Ovary (tissue), 9 donors: ENCODE results near the gene CERS6. TPM values are rescaled to one million over a fixed set of nuclear protein-coding genes. Genes with fewer than 3 reads are reported as not detected.
"Not testable (repeated sequence)": the region's sequence is repeated elsewhere in the genome, so short reads cannot be mapped to it uniquely, and the experiment has no call there.

Experiments
- DNase-seq, 5 donors: peaks; one replicate each; pipeline ENCODE4 v3.0.0-alpha.2; 2019 to 2020
- H3K27ac ChIP-seq, 2 donors: fragments of 200-600 bp; one replicate each; pipeline versions ENCODE4 v1.5.1 to v1.8.0; 2019 to 2022
- H3K27me3 ChIP-seq: fragments of 200-600 bp; one replicate; pipeline ENCODE4 v1.8.0; 2022
- H3K36me3 ChIP-seq: fragments of 200-600 bp; sonication (generic); one replicate; pipeline ENCODE4 v1.5.1; 2019
- H3K4me1 ChIP-seq: one replicate; pipeline ENCODE4 v1.8.1; 2013; ENCODE audit warnings: mild to moderate bottlenecking, moderate library complexity; ENCODE audit not compliant: insufficient read depth
- H3K4me3 ChIP-seq: fragments of 200-600 bp; sonication (generic); one replicate; pipeline ENCODE4 v1.5.1; 2017
- H3K9me3 ChIP-seq, 2 donors: fragments of 200-600 bp in 1 of 2; sonication (generic) in 1 of 2; one replicate each; pipeline versions ENCODE4 v1.5.1 to v1.8.1; 2013 to 2019; ENCODE audit warnings: mild to moderate bottlenecking in 1 of 2, moderate library complexity in 1 of 2
- CTCF ChIP-seq, 3 donors: fragments of 450-650 bp in 2 of 3; fragments of 200-600 bp in 1 of 3; IDR thresholded peaks; one replicate each; pipeline versions ENCODE4 v1.5.1 to v1.8.0; 2016 to 2022; ENCODE audit warnings: antibody characterized with exemption in 3 of 3, mild to moderate bottlenecking in 1 of 3
- EP300 ChIP-seq: sonication (generic); formaldehyde crosslinking; IDR thresholded peaks from one replicate; pipeline ENCODE4 v1.6.1; 2017; ENCODE audit warnings: antibody characterized with exemption
- POLR2A ChIP-seq: fragments of 450-650 bp; IDR thresholded peaks from one replicate; pipeline ENCODE4 v1.6.1; 2017; ENCODE audit warnings: antibody characterized with exemption, mild to moderate bottlenecking, moderate library complexity
- WGBS, 3 donors: extraction: QIAGEN DNeasy Blood & Tissue Kit in 1 of 3; methylation state at CpG; one replicate each; pipeline versions ENCODE4 v1.1.5 to v1.1.7; 2013 to 2017; 5-methylcytosine and 5-hydroxymethylcytosine counted together
- intact Hi-C, 4 donors: fragments of 100-400 bp; cut with DNase I; formaldehyde crosslinking; loops; one replicate each; pipeline versions ENCODE4 v1.11.0 to v1.15.1; 2022 to 2023
- polyA plus RNA-seq, 2 donors: library from polyadenylated mRNA; stranded (reverse); fragments of 200-250 nt in 1 of 2; fragments of 350-450 nt in 1 of 2; fragmentation: Illumina TruSeq in 1 of 2; extraction: RNeasy Lipid Tissue Mini Kit (QIAGEN cat#74804) in 1 of 2; gene quantifications; one replicate each; pipeline ENCODE4 v1.2.3, GENCODE V29; 2013 to 2014
- total RNA-seq, 7 donors: library from RNA; depleted of rRNA in 2 of 7; stranded (reverse); fragments of >200 nt in 2 of 7; fragmentation: NEBNext Ultra II Directional in 3 of 7; extraction: Animal tissue kit (Norgen Biotek cat#: 25700) in 3 of 7; gene quantifications; one replicate each; pipeline versions ENCODE4 v1.1.0 to v1.2.4, GENCODE V29; 2016 to 2023
- donor health status: DM: no; HTN: no; CAD: no; lungs with moderate emphysema.
- donor health status: DM: no; HTN: no; CAD: no.
- donor health status: Bipolar disorder and iron deficiency.
- donor health status: DM: yes; HTN: yes; CAD: no.
- donor health status: DM: no; HTN: no; CAD: no.
- donor health status: DM: yes; HTN: yes; CAD: no.

CERS6 gene
- total and polyA plus RNA-seq, 9 donors, result 11.5 to 30.8 (median 24.9) TPM

- TF ChIP-seq CTCF (IDR thresholded peaks at IDR 0.05) (no peak), EP300 (no peak), POLR2A (no peak)
- no peaks in the 10 kb centered on the region for H3K9me3 ChIP-seq
- no peaks in the 10 kb centered on the region for H3K4me1 ChIP-seq
- no peak overlapping the region for H3K27ac ChIP-seq
- H3K4me3 ChIP-seq, result no peak overlapping the region
- no peak for DNase-seq
- H3K27me3 ChIP-seq, result no peaks in the 10 kb centered on the region
- intact Hi-C loops, result no loop called here
- no peaks in the 10 kb centered on the region for H3K36me3 ChIP-seq
Observed at GRCh38 chr2:168500516-168500915, 44.4 kb downstream of the CERS6 start.

DNA sequence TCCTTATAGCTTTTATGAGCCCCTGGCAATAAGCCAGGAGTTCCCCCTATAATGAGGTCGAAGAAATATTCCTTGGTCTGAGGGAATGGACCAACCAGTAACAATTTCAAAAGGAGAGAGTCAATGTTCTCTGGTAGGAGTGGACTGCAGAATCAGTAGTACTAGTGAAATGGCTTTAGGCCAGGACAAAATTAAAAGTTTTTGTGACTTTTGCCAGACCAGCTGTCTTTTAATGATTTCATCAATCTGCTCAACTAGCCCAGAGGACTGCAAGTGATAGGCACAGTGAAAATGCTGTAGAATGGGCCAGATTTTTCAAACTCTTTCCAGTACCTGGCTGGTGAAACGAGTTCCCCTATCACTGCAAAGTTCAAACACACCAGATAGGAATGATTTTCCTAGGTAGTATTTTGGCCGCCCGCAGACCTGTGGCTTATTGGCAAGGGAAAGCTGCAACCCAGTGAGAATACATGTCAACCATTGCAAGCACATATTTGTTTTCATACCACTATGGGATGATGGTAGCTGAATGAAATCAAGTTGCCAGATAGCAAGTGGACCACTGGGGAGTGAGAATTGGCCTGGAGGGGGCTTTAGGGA, 45.5 kb downstream of the CERS6 start:
- no peak for TF ChIP-seq CTCF (IDR thresholded peaks at IDR 0.05)
- no peak for TF ChIP-seq EP300
- TF ChIP-seq POLR2A, result no peak
- DNase-seq, result no peak
- H3K36me3 ChIP-seq, result no peaks in the 10 kb centered on the region
- H3K27ac ChIP-seq, result no peak overlapping the region
- H3K4me1 ChIP-seq, result no peaks in the 10 kb centered on the region
- intact Hi-C loops, result no loop called here
- WGBS, 3 donors, result 67 to 75% (median 69%) methylated on average over 4 of the region's 4 CpGs
- no peak overlapping the region for H3K4me3 ChIP-seq
- no peaks in the 10 kb centered on the region for H3K27me3 ChIP-seq
- H3K9me3 ChIP-seq, result no peaks in the 10 kb centered on the region

DNA sequence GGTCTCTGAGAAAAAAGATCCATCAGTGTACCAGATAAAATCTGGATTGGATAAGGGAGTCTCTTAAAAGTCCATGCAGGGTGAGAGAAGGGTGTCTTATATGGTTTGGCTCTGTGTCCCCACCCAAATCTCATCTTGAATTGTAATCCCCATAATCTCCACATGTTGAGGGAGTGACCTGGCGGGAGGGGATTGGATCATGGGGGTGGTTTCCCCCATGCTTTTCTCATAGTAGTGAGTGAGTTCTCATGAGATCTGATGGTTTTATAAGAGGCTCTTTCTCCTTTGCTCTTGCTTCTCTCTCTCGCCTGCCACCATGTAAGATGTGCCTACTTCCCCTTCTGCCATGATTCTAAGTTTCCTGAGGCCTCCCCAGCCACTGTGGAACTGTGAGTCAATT, 46.8 kb downstream of the CERS6 start:
- intact Hi-C loops, H3K4me3 ChIP-seq, H3K36me3 ChIP-seq, H3K27me3 ChIP-seq, H3K27ac ChIP-seq, H3K9me3 ChIP-seq, H3K4me1 ChIP-seq, DNase-seq: not testable (repeated sequence)
- WGBS, 3 donors, result 95 to 99% (median 97%) methylated on average over 2 of the region's 2 CpGs

DNA sequence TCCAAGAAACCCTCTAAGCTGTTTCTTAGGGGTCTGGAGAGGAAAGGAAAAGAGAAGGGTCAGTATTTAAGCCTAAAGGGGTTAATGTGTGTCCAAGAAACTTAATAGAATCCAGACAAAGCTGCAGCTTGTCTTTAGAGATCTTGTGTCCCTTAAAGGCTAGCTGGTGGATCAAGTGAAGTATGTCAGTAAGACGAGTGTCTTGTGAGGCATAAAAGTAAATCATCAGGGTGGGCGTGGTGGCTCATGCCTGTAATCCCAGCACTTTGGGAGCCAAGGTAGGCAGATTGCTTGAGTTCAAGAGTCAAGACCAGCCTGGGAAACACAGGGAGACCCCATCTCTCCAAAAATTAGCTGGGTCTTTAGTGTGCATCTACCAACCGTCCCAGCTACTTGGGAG, 47.8 kb downstream of the CERS6 start:
- Histone ChIP-seq H3K4me1 (no peaks in the 10 kb centered on the region), H3K4me3 (no peak overlapping the region), H3K27ac (no peak overlapping the region), H3K27me3 (no peaks in the 10 kb centered on the region), H3K9me3 (no peaks in the 10 kb centered on the region), H3K36me3 (no peaks in the 10 kb centered on the region)
- WGBS, 3 donors, result 92 to 96% (median 95%) methylated on average over 3 of the region's 3 CpGs
- TF ChIP-seq EP300 (no peak), POLR2A (no peak), CTCF (IDR thresholded peaks at IDR 0.05) (no peak)
- intact Hi-C loops, result no loop called here
- no peak for DNase-seq

DNA sequence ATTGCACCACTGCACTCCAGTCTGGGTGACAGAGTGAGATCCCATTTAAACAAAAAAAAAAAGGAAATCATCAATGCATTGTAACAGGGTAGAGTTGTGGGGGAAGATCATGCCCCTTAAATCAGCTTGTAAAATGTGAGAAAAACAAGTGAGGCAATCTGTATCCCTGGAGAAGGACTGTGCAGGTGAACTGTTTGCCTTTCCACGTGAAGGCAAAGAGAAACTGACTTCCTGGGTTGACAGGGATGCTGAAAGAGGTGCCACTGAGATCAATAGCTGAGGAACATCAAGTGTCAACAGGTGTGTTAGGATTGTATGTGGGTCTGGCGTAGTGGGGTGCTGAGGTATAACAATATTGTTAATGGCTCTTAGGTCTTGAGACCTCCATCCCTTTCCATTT, 48.3 kb downstream of the CERS6 start:
- TF ChIP-seq EP300 (no peak), CTCF (IDR thresholded peaks at IDR 0.05) (no peak), POLR2A (no peak)
- H3K27me3 ChIP-seq, result no peaks in the 10 kb centered on the region
- H3K27ac ChIP-seq, result no peak overlapping the region
- no peak for DNase-seq
- H3K4me3 ChIP-seq, result no peak overlapping the region
- intact Hi-C loops, result no loop called here
- no peaks in the 10 kb centered on the region for H3K4me1 ChIP-seq
- WGBS, 3 donors, result 90 to 98% (median 92%) methylated on average over 2 of the region's 2 CpGs
- no peaks in the 10 kb centered on the region for H3K9me3 ChIP-seq
- H3K36me3 ChIP-seq, result no peaks in the 10 kb centered on the region
